Chondrocyte (in vitro differentiated cells): Measurements from ENCODE around the gene SNORC. TPM values are rescaled to one million over a fixed set of nuclear protein-coding genes. Genes with fewer than 3 reads are reported as not detected.

Experiments
- DNase-seq: peaks from one replicate; pipeline ENCODE4 v3.0.0; 2021; ENCODE audit warnings: mixed read lengths, low spot score
- H3K27ac Mint-ChIP-seq: one replicate; pipeline ENCODE4 v1.8.0; 2021; ENCODE audit warnings: mild to moderate bottlenecking, moderate library complexity, mixed read lengths; ENCODE audit not compliant: unreplicated experiment
- H3K27me3 Mint-ChIP-seq: 2 replicates; pipeline ENCODE4 v1.8.0; 2021; ENCODE audit warnings: low read depth, mixed read lengths
- H3K36me3 Mint-ChIP-seq: 2 replicates; pipeline ENCODE4 v1.8.0; 2021; ENCODE audit warnings: low read depth, mixed read lengths
- H3K4me1 Mint-ChIP-seq: 2 replicates; pipeline ENCODE4 v1.8.0; 2021; ENCODE audit warnings: low read depth, mild to moderate bottlenecking, mixed read lengths
- H3K4me3 Mint-ChIP-seq: one replicate; pipeline ENCODE4 v1.8.0; 2021; ENCODE audit warnings: mild to moderate bottlenecking, moderate library complexity, mixed read lengths; ENCODE audit not compliant: unreplicated experiment
- H3K9me3 Mint-ChIP-seq: 2 replicates; pipeline ENCODE4 v1.8.0; 2021; ENCODE audit warnings: low read depth, mixed read lengths
- total RNA-seq: library from RNA; stranded (reverse); gene quantifications from 3 replicates; pipeline ENCODE4 v1.2.1, GENCODE V29; 2021
- TF ChIP-seq, protein P1 (sequence below): fragments of 200-600 bp; sonication (generic); IDR thresholded peaks from 2 replicates; pipeline ENCODE4 v1.5.0; 2021; ENCODE audit warnings: antibody characterized with exemption, mild to moderate bottlenecking, moderate library complexity

The SNORC gene
- total RNA-seq, 1 donor from 2014 or later, result 2.1 TPM

GRCh38 chr2:232866104-232866503 lies 4.0 kb upstream of the SNORC start:
- no peak overlapping the region for H3K27ac Mint-ChIP-seq
- H3K36me3 Mint-ChIP-seq, result peaks cover 1% of the 10 kb centered on the region
- TF ChIP-seq, protein P1, sequence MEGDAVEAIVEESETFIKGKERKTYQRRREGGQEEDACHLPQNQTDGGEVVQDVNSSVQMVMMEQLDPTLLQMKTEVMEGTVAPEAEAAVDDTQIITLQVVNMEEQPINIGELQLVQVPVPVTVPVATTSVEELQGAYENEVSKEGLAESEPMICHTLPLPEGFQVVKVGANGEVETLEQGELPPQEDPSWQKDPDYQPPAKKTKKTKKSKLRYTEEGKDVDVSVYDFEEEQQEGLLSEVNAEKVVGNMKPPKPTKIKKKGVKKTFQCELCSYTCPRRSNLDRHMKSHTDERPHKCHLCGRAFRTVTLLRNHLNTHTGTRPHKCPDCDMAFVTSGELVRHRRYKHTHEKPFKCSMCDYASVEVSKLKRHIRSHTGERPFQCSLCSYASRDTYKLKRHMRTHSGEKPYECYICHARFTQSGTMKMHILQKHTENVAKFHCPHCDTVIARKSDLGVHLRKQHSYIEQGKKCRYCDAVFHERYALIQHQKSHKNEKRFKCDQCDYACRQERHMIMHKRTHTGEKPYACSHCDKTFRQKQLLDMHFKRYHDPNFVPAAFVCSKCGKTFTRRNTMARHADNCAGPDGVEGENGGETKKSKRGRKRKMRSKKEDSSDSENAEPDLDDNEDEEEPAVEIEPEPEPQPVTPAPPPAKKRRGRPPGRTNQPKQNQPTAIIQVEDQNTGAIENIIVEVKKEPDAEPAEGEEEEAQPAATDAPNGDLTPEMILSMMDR, result no peak
- DNase-seq, result no peak
- H3K4me1 Mint-ChIP-seq, result peaks cover under 1% of the 10 kb centered on the region
- H3K27me3 Mint-ChIP-seq, result no peaks in the 10 kb centered on the region
- no peaks in the 10 kb centered on the region for H3K9me3 Mint-ChIP-seq
- no peak overlapping the region for H3K4me3 Mint-ChIP-seq

GRCh38 chr2:232869138-232870017 lies 686 bp upstream of the SNORC start:
- no peaks in the 10 kb centered on the region for H3K9me3 Mint-ChIP-seq
- H3K4me1 Mint-ChIP-seq, result no peaks in the 10 kb centered on the region
- H3K4me3 Mint-ChIP-seq, result no peak overlapping the region
- H3K27ac Mint-ChIP-seq, result no peak overlapping the region
- TF ChIP-seq, protein P1, result no peak
- H3K27me3 Mint-ChIP-seq, result no peaks in the 10 kb centered on the region
- peaks cover 1% of the 10 kb centered on the region for H3K36me3 Mint-ChIP-seq
- no peak for DNase-seq

GRCh38 chr2:232870766-232871371 lies 805 bp downstream of the SNORC start:
- Mint-ChIP-seq H3K36me3 (peaks cover 1% of the 10 kb centered on the region), H3K9me3 (no peaks in the 10 kb centered on the region), H3K4me3 (no peak overlapping the region), H3K27me3 (peaks cover 6% of the 10 kb centered on the region), H3K27ac (no peak overlapping the region), H3K4me1 (peaks cover 6% of the 10 kb centered on the region)
- TF ChIP-seq, protein P1, result no peak
- DNase-seq, result no peak

- H3K9me3 Mint-ChIP-seq, result no peaks in the 10 kb centered on the region
Measured at GRCh38 chr2:232871418-232871834, 1.4 kb downstream of the SNORC start.

More at GRCh38 chr2:232871418-232871834, 1.4 kb downstream of the SNORC start:
- H3K4me3 Mint-ChIP-seq, result no peak overlapping the region
- no peak overlapping the region for H3K27ac Mint-ChIP-seq
- DNase-seq, result no peak
- H3K27me3 Mint-ChIP-seq, result peaks cover 6% of the 10 kb centered on the region
- H3K36me3 Mint-ChIP-seq, result peaks cover 1% of the 10 kb centered on the region
- H3K4me1 Mint-ChIP-seq, result peaks cover 6% of the 10 kb centered on the region
- TF ChIP-seq, protein P1, result no peak
